ENCODE data around the gene TRPM3. TPM values are rescaled to one million over a fixed set of nuclear protein-coding genes. Genes with fewer than 3 reads are reported as not detected.

Gene TRPM3
- not detected in 2 replicates for total RNA-seq

GRCh38 chr9:71121275-71122021 is at the start of gene TRPM3:
TSS of gene TRPM3 (minus strand) at chr9:71121621. CDS start at chr9:71121354, 267 bp downstream.
- Mint-ChIP-seq H3K9me3 (no peaks in the 10 kb centered on the region), H3K36me3 (ENCODE audit: low read depth) (no peaks in the 10 kb centered on the region), H3K4me3 (ENCODE audit: low read depth) (no peak within 1 kb of the TSS), H3K4me1 (ENCODE audit: low read depth) (no peaks in the 10 kb centered on the region), H3K27ac (no peak within 1 kb of the TSS), H3K27me3 (ENCODE audit: low read depth) (no peaks in the 10 kb centered on the region)
- intact Hi-C loops (cut with micrococcal nuclease) = no loop called here
- DNase-seq (ENCODE audit: low spot score) = no peak

GRCh38 chr9:71168418-71168817 is 47.0 kb upstream of the TRPM3 start:
- Mint-ChIP-seq H3K4me3 (ENCODE audit: low read depth) (no peak overlapping the region), H3K27me3 (ENCODE audit: low read depth) (no peaks in the 10 kb centered on the region)
- intact Hi-C loops (cut with micrococcal nuclease) = no loop called here

GRCh38 chr9:71162126-71162525 is 40.7 kb upstream of the TRPM3 start:
- Mint-ChIP-seq H3K27me3 (ENCODE audit: low read depth) (no peaks in the 10 kb centered on the region), H3K36me3 (ENCODE audit: low read depth) (no peaks in the 10 kb centered on the region)

More at GRCh38 chr9:71168418-71168817, 47.0 kb upstream of the TRPM3 start:
- DNase-seq (ENCODE audit: low spot score) = no peak
- no peaks in the 10 kb centered on the region for H3K4me1 Mint-ChIP-seq (ENCODE audit: low read depth)
- no peaks in the 10 kb centered on the region for H3K9me3 Mint-ChIP-seq
- H3K36me3 Mint-ChIP-seq (ENCODE audit: low read depth) = no peaks in the 10 kb centered on the region
- no peak overlapping the region for H3K27ac Mint-ChIP-seq

GRCh38 chr9:71157731-71158130 is 36.3 kb upstream of the TRPM3 start:
- H3K27ac Mint-ChIP-seq = no peak overlapping the region
- H3K27me3 Mint-ChIP-seq (ENCODE audit: low read depth) = no peaks in the 10 kb centered on the region
- no peaks in the 10 kb centered on the region for H3K36me3 Mint-ChIP-seq (ENCODE audit: low read depth)
- no peak overlapping the region for H3K4me3 Mint-ChIP-seq (ENCODE audit: low read depth)
- intact Hi-C loops (cut with micrococcal nuclease) = no loop called here
- no peaks in the 10 kb centered on the region for H3K4me1 Mint-ChIP-seq (ENCODE audit: low read depth)
- DNase-seq (ENCODE audit: low spot score) = no peak
- no peaks in the 10 kb centered on the region for H3K9me3 Mint-ChIP-seq

More at GRCh38 chr9:71162126-71162525, 40.7 kb upstream of the TRPM3 start:
- Mint-ChIP-seq H3K4me3 (ENCODE audit: low read depth) (no peak overlapping the region), H3K9me3 (no peaks in the 10 kb centered on the region), H3K4me1 (ENCODE audit: low read depth) (no peaks in the 10 kb centered on the region), H3K27ac (no peak overlapping the region)
- no peak for DNase-seq (ENCODE audit: low spot score)
- intact Hi-C loops (cut with micrococcal nuclease) = no loop called here

GRCh38 chr9:71147368-71147767 is 25.9 kb upstream of the TRPM3 start:
- intact Hi-C loops (cut with micrococcal nuclease) = no loop called here

GRCh38 chr9:71146511-71146910 is 25.1 kb upstream of the TRPM3 start:
- Mint-ChIP-seq H3K27me3 (ENCODE audit: low read depth) (no peaks in the 10 kb centered on the region), H3K4me3 (ENCODE audit: low read depth) (no peak overlapping the region)
- intact Hi-C loops (cut with micrococcal nuclease) = no loop called here

More at GRCh38 chr9:71147368-71147767, 25.9 kb upstream of the TRPM3 start:
- H3K4me3 Mint-ChIP-seq (ENCODE audit: low read depth) = no peak overlapping the region
- no peaks in the 10 kb centered on the region for H3K27me3 Mint-ChIP-seq (ENCODE audit: low read depth)
- DNase-seq (ENCODE audit: low spot score) = no peak
- no peak overlapping the region for H3K27ac Mint-ChIP-seq
- no peaks in the 10 kb centered on the region for H3K36me3 Mint-ChIP-seq (ENCODE audit: low read depth)
- H3K4me1 Mint-ChIP-seq (ENCODE audit: low read depth) = no peaks in the 10 kb centered on the region
- no peaks in the 10 kb centered on the region for H3K9me3 Mint-ChIP-seq

GRCh38 chr9:71145179-71145578 is 23.8 kb upstream of the TRPM3 start:
- DNase-seq (ENCODE audit: low spot score) = no peak
- Mint-ChIP-seq H3K9me3 (no peaks in the 10 kb centered on the region), H3K27me3 (ENCODE audit: low read depth) (no peaks in the 10 kb centered on the region), H3K4me1 (ENCODE audit: low read depth) (no peaks in the 10 kb centered on the region), H3K27ac (no peak overlapping the region), H3K4me3 (ENCODE audit: low read depth) (no peak overlapping the region), H3K36me3 (ENCODE audit: low read depth) (no peaks in the 10 kb centered on the region)
- intact Hi-C loops (cut with micrococcal nuclease) = no loop called here

More at GRCh38 chr9:71146511-71146910, 25.1 kb upstream of the TRPM3 start:
- no peaks in the 10 kb centered on the region for H3K4me1 Mint-ChIP-seq (ENCODE audit: low read depth)
- no peaks in the 10 kb centered on the region for H3K9me3 Mint-ChIP-seq
- H3K36me3 Mint-ChIP-seq (ENCODE audit: low read depth) = no peaks in the 10 kb centered on the region
- H3K27ac Mint-ChIP-seq = no peak overlapping the region
- DNase-seq (ENCODE audit: low spot score) = no peak

GRCh38 chr9:71144495-71144894 is 23.1 kb upstream of the TRPM3 start:
- Mint-ChIP-seq H3K27me3 (ENCODE audit: low read depth) (no peaks in the 10 kb centered on the region), H3K27ac (no peak overlapping the region), H3K36me3 (ENCODE audit: low read depth) (no peaks in the 10 kb centered on the region), H3K4me1 (ENCODE audit: low read depth) (no peaks in the 10 kb centered on the region), H3K9me3 (no peaks in the 10 kb centered on the region), H3K4me3 (ENCODE audit: low read depth) (no peak overlapping the region)
- intact Hi-C loops (cut with micrococcal nuclease) = no loop called here
- no peak for DNase-seq (ENCODE audit: low spot score)

- no peak overlapping the region for H3K4me3 Mint-ChIP-seq (ENCODE audit: low read depth)
- intact Hi-C loops (cut with micrococcal nuclease) = no loop called here
- no peak for DNase-seq (ENCODE audit: low spot score)
- no peaks in the 10 kb centered on the region for H3K9me3 Mint-ChIP-seq
- H3K27ac Mint-ChIP-seq = no peak overlapping the region
- H3K4me1 Mint-ChIP-seq (ENCODE audit: low read depth) = no peaks in the 10 kb centered on the region
- H3K27me3 Mint-ChIP-seq (ENCODE audit: low read depth) = no peaks in the 10 kb centered on the region
- no peaks in the 10 kb centered on the region for H3K36me3 Mint-ChIP-seq (ENCODE audit: low read depth)
Measured at GRCh38 chr9:71136696-71137095, 15.3 kb upstream of the TRPM3 start.

GRCh38 chr9:71131145-71131544 is 9.7 kb upstream of the TRPM3 start:
- no peak overlapping the region for H3K27ac Mint-ChIP-seq
- DNase-seq (ENCODE audit: low spot score) = no peak
- intact Hi-C loops (cut with micrococcal nuclease) = no loop called here
- no peak overlapping the region for H3K4me3 Mint-ChIP-seq (ENCODE audit: low read depth)
- no peaks in the 10 kb centered on the region for H3K27me3 Mint-ChIP-seq (ENCODE audit: low read depth)
- no peaks in the 10 kb centered on the region for H3K4me1 Mint-ChIP-seq (ENCODE audit: low read depth)
- H3K36me3 Mint-ChIP-seq (ENCODE audit: low read depth) = no peaks in the 10 kb centered on the region
- no peaks in the 10 kb centered on the region for H3K9me3 Mint-ChIP-seq

GRCh38 chr9:71130521-71130920 is 9.1 kb upstream of the TRPM3 start:
- Mint-ChIP-seq H3K9me3 (no peaks in the 10 kb centered on the region), H3K36me3 (ENCODE audit: low read depth) (no peaks in the 10 kb centered on the region), H3K27me3 (ENCODE audit: low read depth) (no peaks in the 10 kb centered on the region), H3K4me1 (ENCODE audit: low read depth) (no peaks in the 10 kb centered on the region), H3K4me3 (ENCODE audit: low read depth) (no peak overlapping the region), H3K27ac (no peak overlapping the region)
- no peak for DNase-seq (ENCODE audit: low spot score)
- intact Hi-C loops (cut with micrococcal nuclease) = no loop called here

GRCh38 chr9:71128796-71129195 is 7.4 kb upstream of the TRPM3 start:
- Mint-ChIP-seq H3K27ac (no peak overlapping the region), H3K9me3 (no peaks in the 10 kb centered on the region), H3K4me3 (ENCODE audit: low read depth) (no peak overlapping the region), H3K36me3 (ENCODE audit: low read depth) (no peaks in the 10 kb centered on the region), H3K27me3 (ENCODE audit: low read depth) (no peaks in the 10 kb centered on the region), H3K4me1 (ENCODE audit: low read depth) (no peaks in the 10 kb centered on the region)
- intact Hi-C loops (cut with micrococcal nuclease) = no loop called here
- no peak for DNase-seq (ENCODE audit: low spot score)

GRCh38 chr9:71127301-71127700 is 5.9 kb upstream of the TRPM3 start:
- H3K4me1 Mint-ChIP-seq (ENCODE audit: low read depth) = no peaks in the 10 kb centered on the region
- H3K4me3 Mint-ChIP-seq (ENCODE audit: low read depth) = no peak overlapping the region
- intact Hi-C loops (cut with micrococcal nuclease) = no loop called here
- no peak overlapping the region for H3K27ac Mint-ChIP-seq
- H3K27me3 Mint-ChIP-seq (ENCODE audit: low read depth) = no peaks in the 10 kb centered on the region
- no peaks in the 10 kb centered on the region for H3K9me3 Mint-ChIP-seq
- no peak for DNase-seq (ENCODE audit: low spot score)
- no peaks in the 10 kb centered on the region for H3K36me3 Mint-ChIP-seq (ENCODE audit: low read depth)

Measured in activated T-helper 2 cell treated with anti-CD3 and anti-CD28 coated beads, Interferon-gamma antibody, Interleukin-2, Interleukin-4, amounts not matched to agents 10 μg/mL and 5 μg/mL and 100 μg/mL, durations not matched to agents 14 hours and 24 hours and 36 hours (primary cell).